Muscle of back (tissue), 11 donors: ENCODE data around the gene EPS15. TPM values are rescaled to one million over a fixed set of nuclear protein-coding genes. Genes with fewer than 3 reads are reported as not detected.
A peak's percentile ranks its signal among the peaks of the same experiment; 100 is the strongest.
"Not testable (repeated sequence)": the region's sequence is repeated elsewhere in the genome, so short reads cannot be mapped to it uniquely, and the experiment has no call there.

Source experiments
- DNase-seq, 3 donors: peaks; one replicate each; pipeline versions ENCODE4 v3.0.0 to v3.0.0-alpha.2; 2013
- polyA plus RNA-seq, 10 donors: library from polyadenylated mRNA; unstranded; fragments of 120-200 nt; gene quantifications; one replicate each; pipeline ENCODE4 v1.2.1, GENCODE V29; 2013; ENCODE audit not compliant: insufficient read length in 10 of 10

The EPS15 gene
- polyA plus RNA-seq, 10 donors, result 29.0 to 41.7 (median 34.6) TPM

- no peak for DNase-seq
These were observed 178.7 kb downstream of the EPS15 start for GRCh38 chr1:51340380-51340779.

GRCh38 chr1:51336711-51337110 lies 182.4 kb downstream of the EPS15 start:
- DNase-seq, result no peak

- DNase-seq, result no peak
These were observed 183.1 kb downstream of the EPS15 start for GRCh38 chr1:51336004-51336403.

- peak in 2 of 3 donors; percentile 37 to 60 for DNase-seq
These were observed 187.6 kb downstream of the EPS15 start for GRCh38 chr1:51331206-51332100.

- DNase-seq, result peak in 1 of 3 donors; percentile 24
These were observed 188.5 kb downstream of the EPS15 start, which contains the start of gene TTC39A for GRCh38 chr1:51330331-51331201. TSS of gene TTC39A (minus strand) at chr1:51330562. CDS start at chr1:51330477, 85 bp downstream.

GRCh38 chr1:51329443-51330325 lies 189.4 kb downstream of the EPS15 start:
- DNase-seq, result no peak

GRCh38 chr1:51328926-51329325 lies 190.1 kb downstream of the EPS15 start:
- no peak for DNase-seq

- DNase-seq, result no peak
These were observed 190.8 kb downstream of the EPS15 start for GRCh38 chr1:51328279-51328678.

- no peak for DNase-seq
These were observed 191.7 kb downstream of the EPS15 start for GRCh38 chr1:51327386-51327785.

- no peak for DNase-seq
These were observed 192.2 kb downstream of the EPS15 start for GRCh38 chr1:51326839-51327238.

- DNase-seq, result no peak
These were observed 192.9 kb downstream of the EPS15 start for GRCh38 chr1:51325878-51326755.

GRCh38 chr1:51325391-51325790 lies 193.7 kb downstream of the EPS15 start:
- no peak for DNase-seq

GRCh38 chr1:51325011-51325385 lies 194.1 kb downstream of the EPS15 start:
- not testable (repeated sequence) for DNase-seq

GRCh38 chr1:51324251-51325010 lies 194.6 kb downstream of the EPS15 start:
- DNase-seq, result no peak

- DNase-seq, result no peak
These were observed 195.3 kb downstream of the EPS15 start for GRCh38 chr1:51323778-51324177.

GRCh38 chr1:51322417-51323101 lies 196.5 kb downstream of the EPS15 start:
- DNase-seq, result no peak

GRCh38 chr1:51321924-51322280 lies 197.2 kb downstream of the EPS15 start:
- DNase-seq, result no peak

- DNase-seq, result no peak
These were observed 197.8 kb downstream of the EPS15 start for GRCh38 chr1:51320967-51321923.
